ENCODE measurements around the gene S100B. TPM values are rescaled to one million over a fixed set of nuclear protein-coding genes. Genes with fewer than 3 reads are reported as not detected.
A peak's percentile ranks its signal among the peaks of the same experiment; 100 is the strongest.

S100B gene
- total and polyA plus RNA-seq, 2 of the 13 experiments (the other 11 are each of a cell fraction or from before 2014, with no cell fraction given), result not detected

DNA sequence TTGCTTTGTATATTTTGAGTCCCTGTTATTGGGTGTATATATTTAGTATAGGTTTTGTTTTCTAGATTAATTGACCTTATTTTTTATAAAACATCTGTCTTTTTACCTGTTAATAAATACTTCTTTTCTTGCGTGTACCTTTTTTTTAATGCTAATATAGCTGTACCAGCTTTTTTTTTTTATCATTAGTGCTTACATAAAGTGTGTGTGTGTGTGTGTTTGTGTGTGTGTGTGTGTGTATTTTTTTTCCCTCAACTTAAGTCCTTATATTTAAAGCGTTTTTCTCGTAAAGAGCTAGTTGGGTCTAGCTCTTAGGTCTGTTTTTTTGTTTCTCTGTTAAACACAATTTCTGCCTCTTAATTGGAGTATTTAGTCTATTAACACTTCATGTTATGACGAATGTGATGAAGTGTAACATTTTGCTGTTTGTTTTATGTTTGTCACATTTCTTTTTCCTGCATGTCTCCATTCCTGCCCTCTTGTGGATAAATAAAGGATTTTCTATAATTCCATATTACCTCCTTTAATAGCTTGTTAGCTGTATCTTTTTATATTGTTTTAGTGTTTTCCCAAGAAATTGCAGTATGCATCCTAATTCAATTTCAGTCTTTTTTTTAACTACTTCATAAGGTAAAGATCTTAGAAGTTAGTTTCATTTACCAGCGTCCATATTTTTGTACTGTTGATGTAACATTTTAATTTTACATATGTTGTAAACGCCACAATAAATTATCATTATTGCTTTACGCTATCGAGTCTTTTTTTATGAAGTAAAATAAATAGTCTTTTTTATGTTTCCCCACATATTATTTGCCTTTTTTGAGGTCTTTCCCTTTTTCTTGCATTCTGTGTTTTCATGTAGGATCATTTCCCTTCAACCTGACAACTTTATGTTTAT lies 34.9 kb upstream of the S100B start (continued):
- TF ChIP-seq, protein P1, sequence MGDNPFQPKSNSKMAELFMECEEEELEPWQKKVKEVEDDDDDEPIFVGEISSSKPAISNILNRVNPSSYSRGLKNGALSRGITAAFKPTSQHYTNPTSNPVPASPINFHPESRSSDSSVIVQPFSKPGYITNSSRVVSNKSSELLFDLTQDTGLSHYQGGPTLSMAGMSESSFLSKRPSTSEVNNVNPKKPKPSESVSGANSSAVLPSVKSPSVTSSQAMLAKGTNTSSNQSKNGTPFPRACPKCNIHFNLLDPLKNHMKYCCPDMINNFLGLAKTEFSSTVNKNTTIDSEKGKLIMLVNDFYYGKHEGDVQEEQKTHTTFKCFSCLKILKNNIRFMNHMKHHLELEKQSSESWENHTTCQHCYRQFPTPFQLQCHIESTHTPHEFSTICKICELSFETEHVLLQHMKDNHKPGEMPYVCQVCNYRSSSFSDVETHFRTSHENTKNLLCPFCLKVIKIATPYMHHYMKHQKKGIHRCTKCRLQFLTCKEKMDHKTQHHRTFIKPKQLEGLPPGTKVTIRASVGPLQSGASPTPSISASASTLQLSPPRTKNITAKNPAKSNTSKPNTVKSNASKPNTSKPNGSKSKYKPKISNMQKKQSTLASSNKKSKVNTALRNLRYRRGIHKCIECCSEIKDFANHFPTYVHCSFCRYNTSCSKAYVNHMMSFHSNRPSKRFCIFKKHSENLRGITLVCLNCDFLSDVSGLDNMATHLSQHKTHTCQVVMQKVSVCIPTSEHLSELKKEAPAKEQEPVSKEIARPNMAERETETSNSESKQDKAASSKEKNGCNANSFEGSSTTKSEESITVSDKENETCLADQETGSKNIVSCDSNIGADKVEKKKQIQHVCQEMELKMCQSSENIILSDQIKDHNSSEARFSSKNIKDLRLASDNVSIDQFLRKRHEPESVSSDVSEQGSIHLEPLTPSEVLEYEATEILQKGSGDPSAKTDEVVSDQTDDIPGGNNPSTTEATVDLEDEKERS (CRISPR knock-in tag; IDR thresholded peaks at IDR 0.05), result no peak
- TF ChIP-seq, protein P2, sequence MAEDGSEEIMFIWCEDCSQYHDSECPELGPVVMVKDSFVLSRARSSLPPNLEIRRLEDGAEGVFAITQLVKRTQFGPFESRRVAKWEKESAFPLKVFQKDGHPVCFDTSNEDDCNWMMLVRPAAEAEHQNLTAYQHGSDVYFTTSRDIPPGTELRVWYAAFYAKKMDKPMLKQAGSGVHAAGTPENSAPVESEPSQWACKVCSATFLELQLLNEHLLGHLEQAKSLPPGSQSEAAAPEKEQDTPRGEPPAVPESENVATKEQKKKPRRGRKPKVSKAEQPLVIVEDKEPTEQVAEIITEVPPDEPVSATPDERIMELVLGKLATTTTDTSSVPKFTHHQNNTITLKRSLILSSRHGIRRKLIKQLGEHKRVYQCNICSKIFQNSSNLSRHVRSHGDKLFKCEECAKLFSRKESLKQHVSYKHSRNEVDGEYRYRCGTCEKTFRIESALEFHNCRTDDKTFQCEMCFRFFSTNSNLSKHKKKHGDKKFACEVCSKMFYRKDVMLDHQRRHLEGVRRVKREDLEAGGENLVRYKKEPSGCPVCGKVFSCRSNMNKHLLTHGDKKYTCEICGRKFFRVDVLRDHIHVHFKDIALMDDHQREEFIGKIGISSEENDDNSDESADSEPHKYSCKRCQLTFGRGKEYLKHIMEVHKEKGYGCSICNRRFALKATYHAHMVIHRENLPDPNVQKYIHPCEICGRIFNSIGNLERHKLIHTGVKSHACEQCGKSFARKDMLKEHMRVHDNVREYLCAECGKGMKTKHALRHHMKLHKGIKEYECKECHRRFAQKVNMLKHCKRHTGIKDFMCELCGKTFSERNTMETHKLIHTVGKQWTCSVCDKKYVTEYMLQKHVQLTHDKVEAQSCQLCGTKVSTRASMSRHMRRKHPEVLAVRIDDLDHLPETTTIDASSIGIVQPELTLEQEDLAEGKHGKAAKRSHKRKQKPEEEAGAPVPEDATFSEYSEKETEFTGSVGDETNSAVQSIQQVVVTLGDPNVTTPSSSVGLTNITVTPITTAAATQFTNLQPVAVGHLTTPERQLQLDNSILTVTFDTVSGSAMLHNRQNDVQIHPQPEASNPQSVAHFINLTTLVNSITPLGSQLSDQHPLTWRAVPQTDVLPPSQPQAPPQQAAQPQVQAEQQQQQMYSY (CRISPR knock-in tag; IDR thresholded peaks at IDR 0.05), result no peak
- no peak for TF ChIP-seq ZNF644 (CRISPR knock-in tag; IDR thresholded peaks at IDR 0.05; ENCODE audit: low read depth)
- TF ChIP-seq ZNF713 (CRISPR knock-in tag; IDR thresholded peaks at IDR 0.05), result no peak
- 0 out of 2 replicates have a peak, but pooled peaks have one; percentile 17 for TF ChIP-seq RAD21 (CRISPR knock-in tag; IDR thresholded peaks at IDR 0.05)
- TF ChIP-seq ZSCAN12 (CRISPR knock-in tag; IDR thresholded peaks at IDR 0.05), result no peak
- TF ChIP-seq, protein P3, sequence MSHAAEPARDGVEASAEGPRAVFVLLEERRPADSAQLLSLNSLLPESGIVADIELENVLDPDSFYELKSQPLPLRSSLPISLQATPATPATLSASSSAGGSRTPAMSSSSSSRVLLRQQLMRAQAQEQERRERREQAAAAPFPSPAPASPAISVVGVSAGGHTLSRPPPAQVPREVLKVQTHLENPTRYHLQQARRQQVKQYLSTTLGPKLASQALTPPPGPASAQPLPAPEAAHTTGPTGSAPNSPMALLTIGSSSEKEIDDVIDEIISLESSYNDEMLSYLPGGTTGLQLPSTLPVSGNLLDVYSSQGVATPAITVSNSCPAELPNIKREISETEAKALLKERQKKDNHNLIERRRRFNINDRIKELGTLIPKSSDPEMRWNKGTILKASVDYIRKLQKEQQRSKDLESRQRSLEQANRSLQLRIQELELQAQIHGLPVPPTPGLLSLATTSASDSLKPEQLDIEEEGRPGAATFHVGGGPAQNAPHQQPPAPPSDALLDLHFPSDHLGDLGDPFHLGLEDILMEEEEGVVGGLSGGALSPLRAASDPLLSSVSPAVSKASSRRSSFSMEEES (CRISPR knock-in tag; IDR thresholded peaks at IDR 0.05), result no peak
- no peak for TF ChIP-seq ZNF343 (CRISPR knock-in tag; IDR thresholded peaks at IDR 0.05)
- no peak for TF ChIP-seq ZNF180 (CRISPR knock-in tag; IDR thresholded peaks at IDR 0.05; ENCODE audit: borderline replicate concordance, low read depth)
- no peak for TF ChIP-seq ZNF501 (CRISPR knock-in tag; IDR thresholded peaks at IDR 0.05)
- peak; percentile 55 for TF ChIP-seq STAG1 (CRISPR knock-in tag; IDR thresholded peaks at IDR 0.05)
- no peak for TF ChIP-seq SNRNP70 (IDR thresholded peaks at IDR 0.05; ENCODE audit: low read depth, low read length)
- TF ChIP-seq SMAD9 (CRISPR knock-in tag; IDR thresholded peaks at IDR 0.05), result no peak
- TF ChIP-seq EP300 (IDR thresholded peaks at IDR 0.05; ENCODE audit: low read depth in 2 of 2, low read length in 2 of 2), result no peak
- TF ChIP-seq EP300 (CRISPR knock-in tag; IDR thresholded peaks at IDR 0.05; ENCODE audit: borderline replicate concordance), result no peak
- TF ChIP-seq ZNF317 (CRISPR knock-in tag; IDR thresholded peaks at IDR 0.05), result no peak
- TF ChIP-seq, protein P4, sequence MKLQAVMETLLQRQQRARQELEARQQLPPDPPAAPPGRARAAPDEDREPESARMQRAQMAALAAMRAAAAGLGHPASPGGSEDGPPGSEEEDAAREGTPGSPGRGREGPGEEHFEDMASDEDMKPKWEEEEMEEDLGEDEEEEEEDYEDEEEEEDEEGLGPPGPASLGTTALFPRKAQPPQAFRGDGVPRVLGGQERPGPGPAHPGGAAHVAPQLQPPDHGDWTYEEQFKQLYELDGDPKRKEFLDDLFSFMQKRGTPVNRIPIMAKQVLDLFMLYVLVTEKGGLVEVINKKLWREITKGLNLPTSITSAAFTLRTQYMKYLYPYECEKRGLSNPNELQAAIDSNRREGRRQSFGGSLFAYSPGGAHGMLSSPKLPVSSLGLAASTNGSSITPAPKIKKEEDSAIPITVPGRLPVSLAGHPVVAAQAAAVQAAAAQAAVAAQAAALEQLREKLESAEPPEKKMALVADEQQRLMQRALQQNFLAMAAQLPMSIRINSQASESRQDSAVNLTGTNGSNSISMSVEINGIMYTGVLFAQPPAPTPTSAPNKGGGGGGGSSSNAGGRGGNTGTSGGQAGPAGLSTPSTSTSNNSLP (IDR thresholded peaks at IDR 0.05; ENCODE audit: low read depth, low read length), result 0 out of 2 replicates have a peak, but pooled peaks have one; percentile 51
- no peak for TF ChIP-seq SRY (CRISPR knock-in tag; IDR thresholded peaks at IDR 0.05)
- TF ChIP-seq, protein P5, sequence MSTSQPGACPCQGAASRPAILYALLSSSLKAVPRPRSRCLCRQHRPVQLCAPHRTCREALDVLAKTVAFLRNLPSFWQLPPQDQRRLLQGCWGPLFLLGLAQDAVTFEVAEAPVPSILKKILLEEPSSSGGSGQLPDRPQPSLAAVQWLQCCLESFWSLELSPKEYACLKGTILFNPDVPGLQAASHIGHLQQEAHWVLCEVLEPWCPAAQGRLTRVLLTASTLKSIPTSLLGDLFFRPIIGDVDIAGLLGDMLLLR (CRISPR knock-in tag; IDR thresholded peaks at IDR 0.05), result no peak

All from HepG2 (cell line).